AG09319 (cell line): Measurements from ENCODE around the gene RTF2.

Source experiments
- DNase-seq: peaks from one replicate; pipeline ENCODE4 v3.0.0-alpha.2; 2010; ENCODE audit warnings: low read depth; ENCODE audit errors: extremely low read depth
- TF ChIP-seq, protein P1 (sequence below): IDR thresholded peaks from 2 replicates; pipeline ENCODE4 v1.5.1; 2011; ENCODE audit warnings: low read depth, mild to moderate bottlenecking, inconsistent platforms, low read length, moderate library complexity

Gene RTF2

GRCh38 chr20:56429502-56429901 lies 38.9 kb upstream of the RTF2 start:
- no peak for DNase-seq
- TF ChIP-seq, protein P1, sequence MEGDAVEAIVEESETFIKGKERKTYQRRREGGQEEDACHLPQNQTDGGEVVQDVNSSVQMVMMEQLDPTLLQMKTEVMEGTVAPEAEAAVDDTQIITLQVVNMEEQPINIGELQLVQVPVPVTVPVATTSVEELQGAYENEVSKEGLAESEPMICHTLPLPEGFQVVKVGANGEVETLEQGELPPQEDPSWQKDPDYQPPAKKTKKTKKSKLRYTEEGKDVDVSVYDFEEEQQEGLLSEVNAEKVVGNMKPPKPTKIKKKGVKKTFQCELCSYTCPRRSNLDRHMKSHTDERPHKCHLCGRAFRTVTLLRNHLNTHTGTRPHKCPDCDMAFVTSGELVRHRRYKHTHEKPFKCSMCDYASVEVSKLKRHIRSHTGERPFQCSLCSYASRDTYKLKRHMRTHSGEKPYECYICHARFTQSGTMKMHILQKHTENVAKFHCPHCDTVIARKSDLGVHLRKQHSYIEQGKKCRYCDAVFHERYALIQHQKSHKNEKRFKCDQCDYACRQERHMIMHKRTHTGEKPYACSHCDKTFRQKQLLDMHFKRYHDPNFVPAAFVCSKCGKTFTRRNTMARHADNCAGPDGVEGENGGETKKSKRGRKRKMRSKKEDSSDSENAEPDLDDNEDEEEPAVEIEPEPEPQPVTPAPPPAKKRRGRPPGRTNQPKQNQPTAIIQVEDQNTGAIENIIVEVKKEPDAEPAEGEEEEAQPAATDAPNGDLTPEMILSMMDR, result no peak

DNA sequence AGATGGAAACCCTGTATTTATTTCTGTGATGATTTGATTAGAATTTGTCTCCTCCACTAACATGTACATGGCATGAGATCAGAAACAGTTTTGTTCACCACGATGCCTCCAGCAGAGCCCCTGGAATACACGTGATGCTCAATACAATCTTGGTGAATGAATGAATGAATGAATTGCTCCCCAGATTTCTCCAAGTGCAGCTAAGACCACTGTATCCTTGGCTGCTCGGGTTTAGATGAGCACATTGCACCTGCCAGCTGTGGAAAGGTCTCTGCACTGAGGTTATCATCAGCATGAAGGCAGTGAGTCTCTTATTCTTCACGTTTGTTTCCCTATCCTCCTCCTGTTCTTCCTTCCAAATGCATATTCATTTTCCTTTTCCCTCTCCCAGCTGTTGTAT lies 38.5 kb upstream of the RTF2 start:
- TF ChIP-seq, protein P1, result no peak
- DNase-seq, result no peak

- DNase-seq, result no peak
- TF ChIP-seq, protein P1, result no peak
Measured at GRCh38 chr20:56430461-56430860, 38.0 kb upstream of the RTF2 start.

DNA sequence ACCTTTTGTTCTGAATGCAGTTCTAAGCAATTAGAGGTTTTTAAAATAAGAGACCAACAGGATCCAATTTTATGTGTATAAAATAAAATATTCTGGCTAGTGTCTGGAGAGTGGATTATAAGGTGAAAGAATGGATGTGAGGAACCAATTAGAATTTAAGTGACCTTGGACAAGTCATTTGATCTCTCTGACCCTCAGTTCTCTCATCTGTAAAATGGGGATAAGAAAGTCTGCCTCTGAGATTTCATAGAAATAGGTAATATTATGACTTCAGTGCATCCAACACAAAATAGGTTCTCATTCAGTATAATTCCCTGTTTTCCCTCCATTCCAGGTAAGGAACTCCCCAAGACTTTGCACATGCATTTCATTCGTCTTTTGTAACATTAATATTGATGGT lies 37.5 kb upstream of the RTF2 start:
- no peak for DNase-seq
- TF ChIP-seq, protein P1, result no peak

DNA sequence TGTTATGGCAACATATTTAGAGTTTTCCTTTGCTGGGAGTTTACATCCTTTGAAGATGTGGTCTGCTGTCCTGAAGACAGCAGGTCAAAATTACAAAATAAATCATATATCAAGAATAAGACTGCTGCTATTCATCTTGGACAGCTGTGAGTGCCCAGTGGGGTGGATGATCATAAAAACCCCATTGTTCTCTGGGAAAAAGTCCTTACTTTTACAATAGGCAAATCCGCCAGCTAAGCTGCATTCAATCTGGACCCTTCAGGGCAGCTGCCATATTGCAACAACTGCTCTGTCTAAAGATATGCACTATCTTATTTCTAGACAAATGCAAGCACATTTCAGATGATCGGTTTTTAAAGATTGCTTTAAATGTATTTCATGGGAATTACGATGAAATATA lies 37.0 kb upstream of the RTF2 start:
- no peak for DNase-seq
- TF ChIP-seq, protein P1, result no peak

GRCh38 chr20:56433221-56433879 lies 35.1 kb upstream of the RTF2 start:
- TF ChIP-seq, protein P1, result no peak
- DNase-seq, result no peak

DNA sequence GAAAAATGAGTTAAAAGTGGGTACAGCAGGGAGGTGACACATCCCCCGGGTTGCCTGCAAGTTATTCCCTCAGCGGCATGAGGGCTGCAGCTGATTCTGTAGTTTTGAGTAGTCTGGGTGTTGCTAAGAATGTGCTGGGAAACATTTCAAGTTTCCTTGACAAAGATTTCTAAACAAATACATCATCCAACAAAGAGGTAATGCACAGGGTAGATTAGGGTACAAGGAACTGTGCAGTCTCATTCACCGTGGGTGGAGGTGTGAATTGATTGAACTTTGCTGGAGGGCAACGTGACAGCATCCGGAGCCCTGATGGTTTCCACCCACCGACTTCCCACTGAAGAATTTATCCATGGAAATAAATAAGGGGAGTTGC lies 34.6 kb upstream of the RTF2 start:
- DNase-seq, result peak; percentile 56
- TF ChIP-seq, protein P1, result no peak
